Hepatocyte (in vitro differentiated cells): ENCODE data around the gene GSTT2. TPM values are rescaled to one million over a fixed set of nuclear protein-coding genes. Genes with fewer than 3 reads are reported as not detected.

Experiments
- DNase-seq: peaks from one replicate; pipeline ENCODE4 v3.0.0-alpha.2; 2016; ENCODE audit warnings: low spot score
- H2AFZ ChIP-seq: fragments of 200-600 bp; sonication (generic); 2 replicates; pipeline ENCODE4 v1.6.0; 2016; ENCODE audit warnings: antibody characterized with exemption, mild to moderate bottlenecking
- H3K27ac ChIP-seq: fragments of 200-600 bp; sonication (generic); 2 replicates; pipeline ENCODE4 v1.5.1; 2016; ENCODE audit warnings: mild to moderate bottlenecking
- H3K27me3 ChIP-seq: fragments of 200-600 bp; sonication (generic); 2 replicates; pipeline ENCODE4 v1.6.1; 2016
- H3K36me3 ChIP-seq: fragments of 200-600 bp; sonication (generic); replicated peaks from 2 replicates; pipeline ENCODE4 v1.5.1; 2016; ENCODE audit warnings: low read depth; ENCODE audit not compliant: insufficient read depth
- H3K4me1 ChIP-seq: fragments of 200-600 bp; sonication (generic); 2 replicates; pipeline ENCODE4 v1.5.1; 2016; ENCODE audit warnings: mild to moderate bottlenecking, moderate library complexity; ENCODE audit not compliant: insufficient read depth
- H3K4me2 ChIP-seq: fragments of 200-600 bp; sonication (generic); 2 replicates; pipeline ENCODE4 v1.6.0; 2016
- H3K4me3 ChIP-seq: fragments of 200-600 bp; sonication (generic); 2 replicates; pipeline ENCODE4 v1.5.1; 2016; ENCODE audit warnings: mild to moderate bottlenecking
- H3K79me2 ChIP-seq: fragments of 200-600 bp; sonication (generic); 2 replicates; pipeline ENCODE4 v1.6.0; 2017; ENCODE audit warnings: mild to moderate bottlenecking
- H3K9me2 ChIP-seq: fragments of 200-600 bp; sonication (generic); replicated peaks from 2 replicates; pipeline ENCODE4 v1.6.0; 2017; ENCODE audit warnings: mild to moderate bottlenecking; ENCODE audit not compliant: insufficient read depth
- H3K9me3 ChIP-seq: fragments of 200-600 bp; sonication (generic); 2 replicates; pipeline ENCODE4 v1.5.1; 2016; ENCODE audit warnings: low read depth, mild to moderate bottlenecking
- H4K20me1 ChIP-seq: fragments of 200-600 bp; sonication (generic); 2 replicates; pipeline ENCODE4 v1.6.0; 2016; ENCODE audit warnings: mild to moderate bottlenecking; ENCODE audit not compliant: insufficient read depth, poor library complexity, severe bottlenecking
- EZH2 ChIP-seq: fragments of 200-600 bp; sonication (generic); IDR thresholded peaks from 2 replicates; pipeline ENCODE4 v1.6.1; 2016; ENCODE audit warnings: antibody characterized with exemption, mild to moderate bottlenecking, borderline replicate concordance
- EZH2phosphoT487 ChIP-seq: fragments of 200-600 bp; sonication (generic); IDR thresholded peaks from one replicate; pipeline ENCODE4 v1.6.1; 2018; ENCODE audit warnings: antibody characterized with exemption, mild to moderate bottlenecking, low read depth, moderate library complexity; ENCODE audit not compliant: unreplicated experiment, severe bottlenecking
- WGBS: methylation state at CpG from one replicate; pipeline ENCODE4 v1.1.6; 2016; ENCODE audit warnings: low lambda C conversion rate; ENCODE audit errors: missing lambda C conversion rate; 5-methylcytosine and 5-hydroxymethylcytosine counted together
- polyA plus RNA-seq: library from polyadenylated mRNA; unstranded; fragments of >200 nt; fragmentation: Nextera tagmentation; extraction: Ambion mirVana; gene quantifications from 2 replicates; pipeline ENCODE4 v1.2.1, GENCODE V29; 2016
- total RNA-seq: library from RNA; depleted of rRNA; stranded (reverse); fragments of >200 nt; gene quantifications from 2 replicates; pipeline ENCODE4 v1.2.3, GENCODE V29; 2014
- TF ChIP-seq, protein P1 (sequence below): fragments of 200-600 bp; sonication (generic); IDR thresholded peaks from 2 replicates; pipeline ENCODE4 v1.5.1; 2016; ENCODE audit warnings: antibody characterized with exemption, mild to moderate bottlenecking; ENCODE audit not compliant: poor library complexity

The GSTT2 gene
- total and polyA plus RNA-seq, 2 experiments from 2014 or later = not detected

DNA sequence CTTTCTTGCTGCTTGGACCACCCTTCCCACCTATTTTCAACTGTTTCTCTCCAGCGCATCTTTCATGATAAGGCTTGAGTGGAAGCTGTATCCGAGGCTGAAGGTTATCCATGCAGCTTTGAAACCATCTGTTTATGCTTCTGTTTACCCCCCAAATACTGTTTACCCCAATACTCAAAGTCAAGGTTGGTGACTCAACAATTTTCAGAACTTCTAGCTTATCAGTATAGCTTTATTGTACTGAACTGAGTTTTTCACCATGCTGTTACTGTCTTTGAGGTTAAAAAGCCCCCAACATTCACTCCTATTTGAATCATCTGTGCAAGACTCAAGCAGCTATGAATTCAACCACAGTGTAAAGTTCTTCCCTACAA lies 30.1 kb downstream of the GSTT2 start:
- Histone ChIP-seq H3K9me2 (no peaks in the 10 kb centered on the region), H3K27me3 (no peaks in the 10 kb centered on the region), H4K20me1 (no peaks in the 10 kb centered on the region), H3K36me3 (no peaks in the 10 kb centered on the region), H3K4me2 (no peak overlapping the region), H3K4me3 (no peak overlapping the region), H3K4me1 (peaks cover 12% of the 10 kb centered on the region), H3K27ac (no peak overlapping the region), H2AFZ (no peak overlapping the region), H3K79me2 (peaks cover 36% of the 10 kb centered on the region), H3K9me3 (no peaks in the 10 kb centered on the region)
- 90% methylated on average over 2 of the region's 2 CpGs for WGBS
- TF ChIP-seq, protein P1, sequence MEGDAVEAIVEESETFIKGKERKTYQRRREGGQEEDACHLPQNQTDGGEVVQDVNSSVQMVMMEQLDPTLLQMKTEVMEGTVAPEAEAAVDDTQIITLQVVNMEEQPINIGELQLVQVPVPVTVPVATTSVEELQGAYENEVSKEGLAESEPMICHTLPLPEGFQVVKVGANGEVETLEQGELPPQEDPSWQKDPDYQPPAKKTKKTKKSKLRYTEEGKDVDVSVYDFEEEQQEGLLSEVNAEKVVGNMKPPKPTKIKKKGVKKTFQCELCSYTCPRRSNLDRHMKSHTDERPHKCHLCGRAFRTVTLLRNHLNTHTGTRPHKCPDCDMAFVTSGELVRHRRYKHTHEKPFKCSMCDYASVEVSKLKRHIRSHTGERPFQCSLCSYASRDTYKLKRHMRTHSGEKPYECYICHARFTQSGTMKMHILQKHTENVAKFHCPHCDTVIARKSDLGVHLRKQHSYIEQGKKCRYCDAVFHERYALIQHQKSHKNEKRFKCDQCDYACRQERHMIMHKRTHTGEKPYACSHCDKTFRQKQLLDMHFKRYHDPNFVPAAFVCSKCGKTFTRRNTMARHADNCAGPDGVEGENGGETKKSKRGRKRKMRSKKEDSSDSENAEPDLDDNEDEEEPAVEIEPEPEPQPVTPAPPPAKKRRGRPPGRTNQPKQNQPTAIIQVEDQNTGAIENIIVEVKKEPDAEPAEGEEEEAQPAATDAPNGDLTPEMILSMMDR = no peak
- TF ChIP-seq EZH2 (no peak), EZH2phosphoT487 (no peak)
- no peak for DNase-seq

DNA sequence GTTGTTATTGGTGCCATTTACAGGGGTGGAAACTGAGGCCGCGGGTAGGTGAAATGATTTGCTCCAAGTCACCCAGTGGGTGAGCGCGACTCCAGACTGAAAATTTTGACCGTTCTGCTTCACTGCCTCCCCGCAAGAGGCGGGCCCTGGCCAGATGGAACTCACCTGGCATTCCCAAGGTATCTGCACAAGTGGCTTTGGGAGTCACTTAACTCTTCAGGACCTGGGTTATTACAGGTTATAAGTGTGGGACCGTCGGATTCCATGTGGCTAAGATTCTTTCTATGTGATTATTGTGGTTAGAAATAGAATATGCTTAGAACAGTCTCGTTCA lies 31.8 kb downstream of the GSTT2 start:
- Histone ChIP-seq H3K4me2 (peak overlapping the region; percentile 83), H3K4me3 (peak overlapping the region; percentile 72), H2AFZ (peak overlapping the region; percentile 71), H3K9me2 (no peaks in the 10 kb centered on the region), H3K27ac (peak overlapping the region; percentile 81), H3K27me3 (no peaks in the 10 kb centered on the region), H3K79me2 (peaks cover 53% of the 10 kb centered on the region), H3K4me1 (peaks cover 12% of the 10 kb centered on the region), H3K36me3 (no peaks in the 10 kb centered on the region), H4K20me1 (no peaks in the 10 kb centered on the region), H3K9me3 (no peaks in the 10 kb centered on the region)
- TF ChIP-seq EZH2 (no peak), EZH2phosphoT487 (no peak)
- TF ChIP-seq, protein P1 = no peak
- DNase-seq = no peak
- 2% methylated on average over 10 of the region's 10 CpGs for WGBS

DNA sequence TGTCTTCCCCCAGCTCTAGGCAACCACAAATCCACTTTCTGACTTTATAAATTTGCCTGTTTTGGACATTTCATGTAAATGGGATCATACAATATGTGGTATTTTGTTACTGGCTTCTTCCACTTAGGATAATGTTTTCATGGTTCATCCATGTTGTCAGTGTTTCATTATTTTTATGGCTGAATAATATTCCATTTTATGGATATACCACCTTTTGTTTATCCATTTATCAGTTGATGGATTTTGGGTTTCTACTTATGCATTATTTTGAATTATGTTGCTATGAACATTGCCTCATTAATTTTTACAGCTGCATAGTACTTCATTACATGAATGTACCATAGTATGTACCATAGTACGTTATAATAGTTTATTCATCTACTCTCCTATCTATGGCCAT lies 36.2 kb downstream of the GSTT2 start:
- TF ChIP-seq, protein P1 = no peak
- TF ChIP-seq EZH2phosphoT487 (no peak), EZH2 (no peak)
- H3K27ac ChIP-seq = no peak overlapping the region
- H3K79me2 ChIP-seq = peaks cover 93% of the 10 kb centered on the region
- no peak overlapping the region for H2AFZ ChIP-seq
- no peak overlapping the region for H3K4me3 ChIP-seq
- no peak for DNase-seq
- no peak overlapping the region for H3K4me2 ChIP-seq
- peaks cover 12% of the 10 kb centered on the region for H3K4me1 ChIP-seq
- 97% methylated on average over 1 of the region's 1 CpG for WGBS
- no peaks in the 10 kb centered on the region for H3K27me3 ChIP-seq
- no peaks in the 10 kb centered on the region for H3K36me3 ChIP-seq
- H3K9me2 ChIP-seq = no peaks in the 10 kb centered on the region
- no peaks in the 10 kb centered on the region for H4K20me1 ChIP-seq
- H3K9me3 ChIP-seq = no peaks in the 10 kb centered on the region

DNA sequence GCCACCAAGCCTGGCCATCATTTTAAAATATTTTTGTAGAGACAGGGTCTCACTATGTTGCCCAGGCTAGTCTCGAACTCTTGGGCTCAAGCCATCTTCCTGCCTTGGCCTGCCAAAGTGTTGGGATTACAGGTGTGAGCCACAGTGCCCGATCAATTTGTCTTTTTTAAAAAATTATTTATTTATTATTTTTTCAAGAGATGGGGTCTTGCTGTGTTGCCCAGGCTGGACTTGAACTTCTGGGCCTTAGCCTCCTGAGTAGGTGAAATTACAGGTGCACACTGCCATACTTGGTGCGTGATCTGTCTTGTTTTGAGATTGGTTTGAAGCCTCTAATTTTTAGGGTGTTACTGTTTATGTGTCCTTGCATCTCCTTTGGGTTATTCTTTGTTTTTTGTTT lies 41.4 kb downstream of the GSTT2 start:
- WGBS = 97% methylated on average over 3 of the region's 3 CpGs
- DNase-seq = no peak
- no peaks in the 10 kb centered on the region for H4K20me1 ChIP-seq

More for the DNA sequence above, 41.4 kb downstream of the GSTT2 start:
- Histone ChIP-seq H3K27me3 (no peaks in the 10 kb centered on the region), H3K4me3 (no peak overlapping the region), H3K4me1 (no peaks in the 10 kb centered on the region), H2AFZ (no peak overlapping the region), H3K79me2 (peaks cover 94% of the 10 kb centered on the region), H3K9me3 (no peaks in the 10 kb centered on the region), H3K36me3 (no peaks in the 10 kb centered on the region), H3K27ac (no peak overlapping the region), H3K9me2 (no peaks in the 10 kb centered on the region), H3K4me2 (no peak overlapping the region)
- TF ChIP-seq EZH2phosphoT487 = no peak
- no peak for TF ChIP-seq EZH2
- TF ChIP-seq, protein P1 = no peak
